H9 (cell line): ENCODE data around the gene NRXN3. TPM values are rescaled to one million over a fixed set of nuclear protein-coding genes. Genes with fewer than 3 reads are reported as not detected.

Experiments
- DNase-seq: peaks from one replicate; pipeline ENCODE4 v3.0.0-alpha.2; 2017
- H2AFZ ChIP-seq: one replicate; pipeline ENCODE4 v1.6.1; 2013; ENCODE audit warnings: mild to moderate bottlenecking, low read length, control low read depth, moderate library complexity
- H2AK5ac ChIP-seq: 2 replicates; pipeline ENCODE4 v1.6.1; 2013; ENCODE audit warnings: low read length, control low read depth, mixed read lengths; ENCODE audit not compliant: insufficient read length
- H2BK120ac ChIP-seq: one replicate; pipeline ENCODE4 v1.6.1; 2013; ENCODE audit warnings: low read depth, mild to moderate bottlenecking, low read length, control low read depth, inconsistent platforms; ENCODE audit not compliant: poor library complexity, severe bottlenecking
- H2BK12ac ChIP-seq: 2 replicates; pipeline ENCODE4 v1.6.1; 2013; ENCODE audit warnings: low read length, control low read depth, mixed read lengths, low read depth; ENCODE audit not compliant: insufficient read length
- H2BK15ac ChIP-seq: 2 replicates; pipeline ENCODE4 v1.6.1; 2013; ENCODE audit warnings: low read depth, low read length, control low read depth
- H2BK20ac ChIP-seq: one replicate; pipeline ENCODE4 v1.6.1; 2013; ENCODE audit warnings: low read depth, mild to moderate bottlenecking, low read length, control low read depth, inconsistent platforms; ENCODE audit not compliant: poor library complexity, severe bottlenecking
- H2BK5ac ChIP-seq: 2 replicates; pipeline ENCODE4 v1.6.1; 2013; ENCODE audit warnings: low read length, control low read depth, mixed read lengths; ENCODE audit not compliant: insufficient read length
- H3K14ac ChIP-seq: 2 replicates; pipeline ENCODE4 v1.6.1; 2013; ENCODE audit warnings: low read length, control low read depth; ENCODE audit not compliant: insufficient read depth
- H3K18ac ChIP-seq: 2 replicates; pipeline ENCODE4 v1.6.1; 2013; ENCODE audit warnings: low read depth, mild to moderate bottlenecking, mixed read lengths, low read length, control low read depth; ENCODE audit not compliant: insufficient read length
- H3K23ac ChIP-seq: 2 replicates; pipeline ENCODE4 v1.6.1; 2013; ENCODE audit warnings: low read length, control low read depth, mixed read lengths, low read depth; ENCODE audit not compliant: insufficient read length
- H3K23me2 ChIP-seq: 2 replicates; pipeline ENCODE4 v1.6.1; 2013; ENCODE audit warnings: low read depth, mild to moderate bottlenecking, mixed read lengths, low read length, control low read depth; ENCODE audit not compliant: insufficient read length, poor library complexity, severe bottlenecking
- H3K27ac ChIP-seq: 2 replicates; pipeline ENCODE4 v1.5.1; 2013; ENCODE audit warnings: low read length, control low read depth, mixed read lengths, low read depth; ENCODE audit not compliant: insufficient read length
- H3K27me3 ChIP-seq: 2 replicates; pipeline ENCODE4 v1.6.1; 2013; ENCODE audit warnings: low read length, control low read depth, inconsistent platforms; ENCODE audit not compliant: insufficient read depth
- H3K4ac ChIP-seq: 2 replicates; pipeline ENCODE4 v1.6.1; 2013; ENCODE audit warnings: low read depth, mild to moderate bottlenecking, control low read depth, inconsistent platforms, low read length, moderate library complexity
- H3K4me1 ChIP-seq: 2 replicates; pipeline ENCODE4 v1.6.1; 2013; ENCODE audit warnings: low read length, control low read depth, inconsistent platforms; ENCODE audit not compliant: insufficient read depth
- H3K4me2 ChIP-seq: 2 replicates; pipeline ENCODE4 v1.6.1; 2013; ENCODE audit warnings: low read length, control low read depth, mixed read lengths; ENCODE audit not compliant: insufficient read length, insufficient read depth
- H3K56ac ChIP-seq: 2 replicates; pipeline ENCODE4 v1.6.1; 2013; ENCODE audit warnings: low read depth, mild to moderate bottlenecking, mixed read lengths, low read length, control low read depth; ENCODE audit not compliant: insufficient read length
- H3K79me1 ChIP-seq: 2 replicates; pipeline ENCODE4 v1.6.1; 2013; ENCODE audit warnings: low read depth, mild to moderate bottlenecking, moderate library complexity, low read length, control low read depth, inconsistent platforms; ENCODE audit not compliant: insufficient read depth, poor library complexity, severe bottlenecking
- H3K79me2 ChIP-seq: 2 replicates; pipeline ENCODE4 v1.6.1; 2013; ENCODE audit warnings: low read length, control low read depth, inconsistent platforms; ENCODE audit not compliant: insufficient read depth
- H3K9ac ChIP-seq: 2 replicates; pipeline ENCODE4 v1.6.1; 2013; ENCODE audit warnings: low read length, control low read depth, mixed read lengths; ENCODE audit not compliant: insufficient read length; ENCODE audit errors: extremely low read depth
- H3K9me3 ChIP-seq: one replicate; pipeline ENCODE4 v1.6.1; 2013; ENCODE audit warnings: low read depth, low read length, inconsistent platforms; ENCODE audit not compliant: control insufficient read depth
- H3T11ph ChIP-seq: one replicate; pipeline ENCODE4 v1.6.1; 2013; ENCODE audit warnings: mild to moderate bottlenecking, low read length, control low read depth, inconsistent platforms
- H4K20me1 ChIP-seq: one replicate; pipeline ENCODE4 v1.6.1; 2013; ENCODE audit not compliant: control insufficient read depth, insufficient read length, insufficient read depth
- H4K5ac ChIP-seq: 2 replicates; pipeline ENCODE4 v1.6.1; 2013; ENCODE audit warnings: low read depth, mild to moderate bottlenecking, mixed read lengths, low read length, control low read depth; ENCODE audit not compliant: insufficient read length
- H4K8ac ChIP-seq: replicated peaks from 2 replicates; pipeline ENCODE4 v1.6.1; 2013; ENCODE audit warnings: low read length, control low read depth, mixed read lengths, low read depth; ENCODE audit not compliant: insufficient read length
- H4K91ac ChIP-seq: 2 replicates; pipeline ENCODE4 v1.6.1; 2013; ENCODE audit warnings: low read depth, mild to moderate bottlenecking, moderate library complexity, mixed read lengths, low read length, control low read depth; ENCODE audit not compliant: insufficient read length
- H3K27ac Mint-ChIP-seq, 3 experiments: 2 replicates in 2 of 3; 3 replicates in 1 of 3; pipeline ENCODE4 v1.8.0; 2020 to 2021; ENCODE audit warnings: mixed read lengths in 3 of 3, mild to moderate bottlenecking in 1 of 3, moderate library complexity in 1 of 3
- H3K27me3 Mint-ChIP-seq: 2 replicates; pipeline ENCODE4 v1.8.0; 2021; ENCODE audit warnings: low read depth, mild to moderate bottlenecking, moderate library complexity, mixed read lengths
- H3K36me3 Mint-ChIP-seq, 3 experiments: 2 replicates in 2 of 3; 3 replicates in 1 of 3; pipeline ENCODE4 v1.8.0; 2020 to 2021; ENCODE audit warnings: low read depth in 3 of 3, mixed read lengths in 3 of 3; ENCODE audit not compliant: insufficient read depth in 1 of 3
- H3K4me1 Mint-ChIP-seq, 2 experiments: 2 replicates each; pipeline ENCODE4 v1.8.0; 2020; ENCODE audit warnings: mixed read lengths in 2 of 2
- H3K4me3 Mint-ChIP-seq, 2 experiments: 2 replicates in 1 of 2; 3 replicates in 1 of 2; pipeline ENCODE4 v1.8.0; 2020 to 2021; ENCODE audit warnings: mild to moderate bottlenecking in 2 of 2, mixed read lengths in 2 of 2, moderate library complexity in 1 of 2
- H3K9me3 Mint-ChIP-seq, 2 experiments: 2 replicates in 1 of 2; 3 replicates in 1 of 2; pipeline ENCODE4 v1.8.0; 2020; ENCODE audit warnings: mild to moderate bottlenecking in 2 of 2, mixed read lengths in 2 of 2, moderate library complexity in 1 of 2
- CTCF ChIP-seq: fragments of 200-600 bp; sonication (generic); conservative IDR thresholded peaks from 3 replicates; pipeline ENCODE4 v1.8.0; 2021; ENCODE audit warnings: antibody characterized with exemption, mild to moderate bottlenecking
- WGBS: extraction: QIAGEN DNeasy Blood & Tissue Kit; methylation state at CpG from one replicate; pipeline ENCODE4 v1.1.7; 2013; ENCODE audit warnings: missing lambda C conversion rate, low lambda C conversion rate, mixed read lengths; ENCODE audit not compliant: insufficient read length; ENCODE audit errors: extremely low coverage; 5-methylcytosine and 5-hydroxymethylcytosine counted together
- total RNA-seq: library from RNA; stranded (reverse); gene quantifications from 2 replicates; pipeline ENCODE4 v1.2.1, GENCODE V29; 2021

The NRXN3 gene
- total RNA-seq, 1 experiment from 2014 or later: 1.8 TPM

DNA sequence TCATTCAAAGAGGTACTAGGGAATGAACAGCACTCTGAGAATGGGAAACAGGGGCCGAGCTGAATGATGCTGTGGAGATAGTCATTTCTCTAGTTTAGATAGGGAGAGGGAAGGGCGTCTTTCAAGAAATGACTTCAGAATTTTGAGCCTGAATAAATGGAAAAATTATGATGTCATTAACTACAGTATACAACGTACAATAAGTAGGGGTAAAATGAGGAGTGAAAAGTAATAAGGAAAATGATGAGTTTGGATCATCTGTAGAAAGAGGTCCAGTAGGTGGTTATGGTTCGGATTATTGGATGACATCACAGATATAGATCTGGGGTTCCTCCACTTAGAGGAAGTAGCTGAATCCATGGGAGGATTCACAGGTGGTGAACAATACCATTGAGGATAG lies 1081.1 kb downstream of the NRXN3 start:
- Histone ChIP-seq H3K14ac (no peak overlapping the region), H3K79me1 (no peaks in the 10 kb centered on the region), H2BK5ac (no peak overlapping the region), H4K8ac (no peak overlapping the region), H3K79me2 (no peaks in the 10 kb centered on the region), H3K23ac (no peak overlapping the region), H2BK12ac (no peak overlapping the region), H2BK20ac (no peak overlapping the region), H3K4me2 (no peak overlapping the region), H3T11ph (no peak overlapping the region), H2AFZ (no peak overlapping the region), H3K27me3 (no peaks in the 10 kb centered on the region), H3K4ac (no peak overlapping the region), H3K9me3 (no peaks in the 10 kb centered on the region), H2BK120ac (no peak overlapping the region), H3K9ac (no peak overlapping the region), H2BK15ac (no peak overlapping the region), H3K18ac (no peak overlapping the region), H4K20me1 (no peaks in the 10 kb centered on the region), H3K4me1 (no peaks in the 10 kb centered on the region; the same call in 1 of the 2 replicates), H3K56ac (no peak overlapping the region), H3K27ac (no peak overlapping the region), H2AK5ac (no peak overlapping the region), H4K91ac (no peak overlapping the region), H3K23me2 (no peaks in the 10 kb centered on the region), H4K5ac (no peak overlapping the region)
- peaks cover 3% of the 10 kb centered on the region for H3K27me3 Mint-ChIP-seq
- WGBS: no CpG with 5 or more reads among the region's 4 CpGs
- H3K27ac Mint-ChIP-seq: no peak overlapping the region
- H3K4me3 Mint-ChIP-seq: no peak overlapping the region
- no peak for DNase-seq
- no peaks in the 10 kb centered on the region for H3K9me3 Mint-ChIP-seq
- H3K36me3 Mint-ChIP-seq: no peaks in the 10 kb centered on the region; a peak in 1 of 7 replicates
- no peak for TF ChIP-seq CTCF
- peaks cover 6% of the 10 kb centered on the region in 2 experiments for H3K4me1 Mint-ChIP-seq
